HG02870 (cell line): ENCODE measurements around the gene MOB4.
"Not testable (repeated sequence)": the region's sequence is repeated elsewhere in the genome, so short reads cannot be mapped to it uniquely, and the experiment has no call there.

Source experiments
- ATAC-seq: cut with Tn5 transposase; IDR thresholded peaks from one replicate; pipeline ENCODE4 v1.9.1; 2021; ENCODE audit warnings: mild to moderate bottlenecking, moderate library complexity; ENCODE audit not compliant: unreplicated experiment

Gene MOB4

GRCh38 chr2:197580166-197580565, 64.3 kb downstream of the MOB4 start:
- ATAC-seq: not testable (repeated sequence)

DNA sequence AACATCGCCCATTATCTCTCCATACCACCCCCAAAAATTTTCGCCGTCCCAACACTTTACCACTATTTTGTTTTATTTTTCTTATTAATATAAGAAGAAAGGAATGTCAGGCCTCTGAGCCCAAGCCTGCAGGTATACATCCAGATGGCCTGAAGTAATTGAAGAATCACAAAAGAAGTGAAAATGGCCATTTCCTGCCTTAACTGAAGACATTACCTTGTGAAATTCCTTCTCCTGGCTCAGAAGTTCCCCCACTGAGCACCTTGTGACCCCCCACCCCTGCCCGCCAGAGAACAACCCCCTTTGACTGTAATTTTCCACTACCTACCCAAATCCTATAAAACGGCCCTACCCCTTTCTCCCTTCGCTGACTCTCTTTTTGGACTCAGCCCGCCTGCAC, 71.4 kb downstream of the MOB4 start:
- ATAC-seq: not testable (repeated sequence)

DNA sequence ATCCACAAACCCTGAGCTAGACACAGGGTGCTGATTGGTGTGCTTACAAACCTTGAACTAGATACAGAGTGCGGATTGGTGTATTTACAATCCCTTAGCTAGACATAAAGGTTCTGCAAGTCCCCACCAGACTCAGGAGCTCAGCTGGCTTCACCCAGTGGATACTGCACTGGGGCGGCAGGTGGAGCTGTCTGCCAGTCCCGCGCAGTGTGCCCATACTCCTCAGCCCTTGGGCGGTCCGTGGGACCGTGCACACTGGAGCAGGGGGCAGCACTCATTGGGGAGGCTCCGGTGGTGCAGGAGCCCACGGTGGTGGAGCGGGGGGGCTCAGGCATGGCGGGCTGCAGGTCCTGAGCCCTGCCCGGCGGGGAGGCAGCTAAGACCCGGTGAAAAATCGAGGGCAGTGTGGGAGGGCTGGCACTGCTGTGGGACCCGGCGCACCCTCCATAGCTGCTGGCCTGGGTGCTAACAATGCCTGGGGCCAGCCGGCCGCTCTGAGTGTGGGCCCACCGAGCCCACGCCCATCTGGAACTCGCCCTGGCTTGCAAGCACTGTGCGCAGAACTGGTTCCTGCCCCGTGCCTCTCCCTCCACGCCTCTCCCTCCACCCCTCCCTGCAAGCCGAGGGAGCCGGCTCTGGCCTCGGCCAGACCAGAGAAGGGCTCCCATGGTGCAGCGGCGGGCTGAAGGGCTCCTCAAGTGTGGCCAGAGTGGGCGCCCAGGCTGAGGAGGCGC, 75.6 kb downstream of the MOB4 start:
- no peak for ATAC-seq

GRCh38 chr2:197596766-197597165, 80.9 kb downstream of the MOB4 start:
- no peak for ATAC-seq

DNA sequence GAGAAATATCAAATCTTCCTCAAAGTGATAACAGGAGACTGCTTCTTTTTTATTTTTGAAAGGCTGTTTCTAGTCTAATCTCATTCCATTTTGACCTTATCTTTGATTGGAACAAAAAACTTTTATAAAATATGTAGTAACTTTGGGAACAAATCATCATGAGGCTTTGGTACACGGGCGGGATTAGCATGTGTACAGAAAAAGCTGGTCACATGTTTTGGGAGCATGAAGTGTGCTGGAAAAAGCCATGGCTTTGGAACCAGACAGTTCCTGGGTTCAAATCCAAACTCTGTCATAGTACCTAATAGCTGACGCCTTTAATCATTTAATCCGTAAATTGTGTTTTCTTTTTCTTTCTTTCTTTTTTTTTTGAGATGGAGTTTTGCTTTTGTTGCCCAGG, 81.3 kb downstream of the MOB4 start:
- no peak for ATAC-seq

- ATAC-seq: no peak
Observed at GRCh38 chr2:197598450-197598849, 82.6 kb downstream of the MOB4 start.

DNA sequence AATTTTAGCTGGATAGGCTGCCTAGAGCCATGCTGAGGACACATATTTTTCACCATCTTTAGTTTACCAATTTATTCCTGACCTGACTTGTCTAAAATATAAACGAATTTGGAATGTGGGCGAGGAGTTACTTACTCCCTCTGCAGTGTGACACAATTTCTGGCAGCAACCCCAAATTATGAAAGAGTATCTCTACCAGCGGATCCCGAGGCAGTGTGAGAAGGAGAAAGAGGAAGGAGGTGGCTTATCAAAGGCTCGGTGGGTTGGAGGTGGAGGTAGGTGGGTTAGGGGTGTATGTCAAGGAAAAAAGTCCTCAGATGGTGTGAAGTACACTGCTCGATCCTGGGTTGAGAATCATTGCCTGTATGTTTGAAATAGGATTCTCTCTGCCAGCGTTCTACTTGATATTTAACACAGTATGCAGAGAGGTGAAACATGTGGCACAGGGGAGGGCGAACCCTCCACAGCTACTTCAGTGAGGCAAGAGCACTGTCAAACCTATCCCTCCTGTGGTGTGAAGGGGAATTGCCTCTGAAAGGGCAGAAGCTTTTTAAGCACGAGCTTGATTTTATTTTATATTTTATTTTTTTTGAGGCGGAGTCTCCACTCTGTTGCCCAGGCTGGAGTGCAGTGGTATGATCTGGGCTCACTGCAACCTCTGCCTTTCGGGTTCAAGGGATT, 83.6 kb downstream of the MOB4 start:
- ATAC-seq: peak; percentile 79

DNA sequence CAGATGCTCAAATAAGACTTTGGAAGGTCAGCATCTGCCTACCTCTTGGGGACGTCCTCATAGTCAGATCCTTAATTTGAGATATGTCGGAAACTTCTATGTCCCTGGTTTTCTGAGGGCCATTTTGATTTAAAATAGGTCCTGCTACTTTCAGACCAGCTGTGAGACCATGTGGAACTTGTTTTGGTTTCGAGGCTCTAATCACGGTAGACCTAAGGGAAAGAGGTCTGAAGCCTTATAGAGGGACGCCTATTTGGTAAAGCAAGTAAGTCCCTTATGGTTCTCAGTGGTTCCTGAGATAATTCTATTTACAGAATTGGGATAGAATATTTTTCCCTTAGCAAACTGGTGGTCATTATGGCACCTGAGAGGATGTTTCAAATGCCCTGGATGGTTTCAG, 84.4 kb downstream of the MOB4 start:
- no peak for ATAC-seq

DNA sequence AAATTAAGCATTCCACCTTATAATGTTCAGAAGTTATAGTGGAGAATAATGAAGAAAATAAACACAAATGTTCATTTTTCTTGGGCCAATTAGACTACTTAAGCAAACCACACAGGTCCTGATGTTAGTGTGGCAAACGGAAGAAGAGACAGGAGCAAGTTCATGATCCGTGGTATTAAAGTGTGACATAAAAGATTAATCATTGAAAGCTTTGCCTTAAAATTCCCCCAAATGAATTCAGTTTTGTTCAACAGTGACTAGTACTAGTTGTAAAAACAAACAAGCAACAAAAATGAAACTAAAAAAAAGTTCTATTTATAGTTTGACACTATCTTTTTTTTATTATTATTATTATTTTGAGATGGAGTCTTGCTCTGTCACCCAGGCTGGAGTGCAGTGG, 85.9 kb downstream of the MOB4 start:
- no peak for ATAC-seq
